K562 (cell line): ENCODE data around the gene NSUN6. TPM values are rescaled to one million over a fixed set of nuclear protein-coding genes. Genes with fewer than 3 reads are reported as not detected.

Experiments used
- DIDO1 ChIP-seq: fragments of 450-650 bp; IDR thresholded peaks from 2 replicates; pipeline ENCODE4 v1.6.1; 2016; ENCODE audit warnings: low read depth, missing biosample characterization, missing genetic modification characterization
- E2F4 ChIP-seq: sonication (generic); formaldehyde crosslinking; IDR thresholded peaks from 2 replicates; pipeline ENCODE4 v1.8.0; 2022; ENCODE audit warnings: mild to moderate bottlenecking, low read depth, missing genetic modification reagents
- ELK1 ChIP-seq: sonication (generic); formaldehyde crosslinking; IDR thresholded peaks from 2 replicates; pipeline ENCODE4 v1.8.1; 2022; ENCODE audit warnings: missing genetic modification reagents
- GTF3C2 ChIP-seq: IDR thresholded peaks from 3 replicates; pipeline ENCODE4 v1.6.1; 2011; ENCODE audit warnings: borderline replicate concordance, mild to moderate bottlenecking, moderate library complexity; ENCODE audit not compliant: insufficient read length; ENCODE audit errors: extremely low read depth
- MCM7 ChIP-seq, 2 experiments: fragments of 450-650 bp; IDR thresholded peaks; 2 replicates each; pipeline ENCODE4 v1.6.1; 2016 to 2018
- RB1 ChIP-seq: fragments of 450-650 bp; IDR thresholded peaks from 2 replicates; pipeline ENCODE4 v1.6.1; 2017; ENCODE audit warnings: low read depth, mild to moderate bottlenecking
- SMARCB1 ChIP-seq: IDR thresholded peaks from 2 replicates; pipeline ENCODE4 v1.6.1; 2011; ENCODE audit warnings: improper control_type of control experiment, low read depth; ENCODE audit not compliant: insufficient read length
- WHSC1 ChIP-seq: IDR thresholded peaks from one replicate; pipeline ENCODE4 v1.6.1; 2012; ENCODE audit warnings: low read length, control low read depth, inconsistent platforms
- ZBTB40 ChIP-seq, 2 experiments: fragments of 450-650 bp in 1 of 2; sonication (generic) in 1 of 2; formaldehyde crosslinking in 1 of 2; IDR thresholded peaks; 2 replicates each; pipeline versions ENCODE4 v1.7.1 to v1.9.0; 2016 to 2022; ENCODE audit warnings: inconsistent platforms in 1 of 2, mild to moderate bottlenecking in 1 of 2, missing genetic modification reagents in 1 of 2
- ZNF740 ChIP-seq, 3 experiments: fragments of 200-800 bp in 1 of 3; sonication (Bioruptor generic) in 1 of 3; sonication (generic) in 1 of 3; formaldehyde crosslinking in 1 of 3; IDR thresholded peaks; 2 replicates each; pipeline versions ENCODE4 v1.6.1 to v1.8.0; 2016 to 2022; ENCODE audit warnings: mild to moderate bottlenecking in 2 of 3, missing compliant biosample characterization in 2 of 3, missing genetic modification characterization in 2 of 3, missing genetic modification reagents in 1 of 3
- polyA plus RNA-seq, 8 experiments: library from polyadenylated mRNA; depleted of rRNA in 4 of 8; stranded (reverse) in 5 of 8; unstranded in 3 of 8; fragments of >200 nt; fragmentation: Nextera tagmentation in 2 of 8; fragmentation: Illumina TruSeq in 1 of 8; extraction: Ambion mirVana in 2 of 8; extraction: Trizol in 1 of 8; gene quantifications; 2 replicates each; pipeline versions ENCODE4 v1.2.1 to v1.2.3, GENCODE V29; 2011 to 2014; ENCODE audit warnings: inconsistent platforms in 1 of 8, missing spikeins in 1 of 8
- total RNA-seq, 7 experiments: library from RNA; depleted of rRNA in 6 of 7; stranded (reverse); fragments of >200 nt in 6 of 7; fragmentation: Illumina TruSeq in 2 of 7; extraction: Trizol in 2 of 7; gene quantifications; 2 replicates each; pipeline versions ENCODE4 v1.2.1 to v1.2.3, GENCODE V29; 2011 to 2021; ENCODE audit warnings: low replicate concordance in 1 of 7

The NSUN6 gene
- total and polyA plus RNA-seq, 9 of the 15 experiments (the other 6 are each of a cell fraction or from before 2014, with no cell fraction given): 12.5 to 33.1 (median 24.2) TPM

GRCh38 chr10:18651324-18652007, at the start of gene NSUN6 (continued):
- TF ChIP-seq E2F4 (CRISPR knock-in tag) (peak; percentile 76; the same call in 1 of the 2 replicates), RB1 (peak; percentile 59; the same call in 1 of the 2 replicates), DIDO1 (peak; percentile 91), WHSC1 (no peak), ZBTB40 (IDR thresholded peaks at IDR 0.05) (peak; percentile 97), ZBTB40 (CRISPR knock-in tag; IDR thresholded peaks at IDR 0.05) (no peak), GTF3C2 (no peak), ZNF740 (CRISPR knock-in tag; IDR thresholded peaks at IDR 0.05) (no peak), ZNF740 (tag; IDR thresholded peaks at IDR 0.05) (no peak), SMARCB1 (no peak), MCM7 (IDR thresholded peaks at IDR 0.05) (no peak), ELK1 (CRISPR knock-in tag) (no peak)
